GM12864 (cell line): Measurements from ENCODE around the gene MYO16.

ENCODE experiments used
- DNase-seq: peaks from one replicate; pipeline ENCODE4 v3.0.0-alpha.2; 2011; ENCODE audit warnings: low read depth
- H3K4me3 ChIP-seq: 2 replicates; pipeline ENCODE4 v1.5.1; 2011; ENCODE audit warnings: mild to moderate bottlenecking, low read depth, low read length, control low read depth
- TF ChIP-seq, protein P1 (sequence below): IDR thresholded peaks from 2 replicates; pipeline ENCODE4 v1.5.1; 2011; ENCODE audit warnings: low read depth, mild to moderate bottlenecking, moderate library complexity, low read length, control low read depth, inconsistent platforms; ENCODE audit errors: missing control alignments

MYO16 gene

DNA sequence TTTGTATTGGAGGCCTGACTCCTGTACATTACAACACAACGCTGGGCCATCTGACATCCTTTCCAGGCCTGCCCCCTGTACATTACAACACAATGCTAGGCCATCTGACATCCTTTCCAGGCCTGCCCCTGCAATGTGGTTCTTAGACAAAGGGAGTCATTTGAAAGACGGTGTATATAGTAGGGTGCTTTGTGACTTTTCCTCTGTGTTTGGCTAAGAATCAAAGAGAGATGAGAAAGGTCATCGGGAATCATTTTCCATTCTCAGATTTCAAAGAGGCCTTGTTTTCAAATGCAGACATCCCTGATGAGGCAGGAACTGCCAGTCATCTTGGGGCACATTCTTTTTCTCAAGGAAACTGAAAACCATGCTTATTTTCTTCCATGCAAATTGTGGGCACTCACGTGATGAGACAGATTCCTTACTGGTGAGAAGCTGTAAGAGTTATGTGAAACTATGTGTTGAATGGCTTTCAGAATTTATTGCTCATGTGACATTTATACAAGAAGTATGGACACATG is 551.6 kb downstream of the MYO16 start:
- TF ChIP-seq, protein P1, sequence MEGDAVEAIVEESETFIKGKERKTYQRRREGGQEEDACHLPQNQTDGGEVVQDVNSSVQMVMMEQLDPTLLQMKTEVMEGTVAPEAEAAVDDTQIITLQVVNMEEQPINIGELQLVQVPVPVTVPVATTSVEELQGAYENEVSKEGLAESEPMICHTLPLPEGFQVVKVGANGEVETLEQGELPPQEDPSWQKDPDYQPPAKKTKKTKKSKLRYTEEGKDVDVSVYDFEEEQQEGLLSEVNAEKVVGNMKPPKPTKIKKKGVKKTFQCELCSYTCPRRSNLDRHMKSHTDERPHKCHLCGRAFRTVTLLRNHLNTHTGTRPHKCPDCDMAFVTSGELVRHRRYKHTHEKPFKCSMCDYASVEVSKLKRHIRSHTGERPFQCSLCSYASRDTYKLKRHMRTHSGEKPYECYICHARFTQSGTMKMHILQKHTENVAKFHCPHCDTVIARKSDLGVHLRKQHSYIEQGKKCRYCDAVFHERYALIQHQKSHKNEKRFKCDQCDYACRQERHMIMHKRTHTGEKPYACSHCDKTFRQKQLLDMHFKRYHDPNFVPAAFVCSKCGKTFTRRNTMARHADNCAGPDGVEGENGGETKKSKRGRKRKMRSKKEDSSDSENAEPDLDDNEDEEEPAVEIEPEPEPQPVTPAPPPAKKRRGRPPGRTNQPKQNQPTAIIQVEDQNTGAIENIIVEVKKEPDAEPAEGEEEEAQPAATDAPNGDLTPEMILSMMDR = no peak
- H3K4me3 ChIP-seq = no peak overlapping the region
- no peak for DNase-seq

DNA sequence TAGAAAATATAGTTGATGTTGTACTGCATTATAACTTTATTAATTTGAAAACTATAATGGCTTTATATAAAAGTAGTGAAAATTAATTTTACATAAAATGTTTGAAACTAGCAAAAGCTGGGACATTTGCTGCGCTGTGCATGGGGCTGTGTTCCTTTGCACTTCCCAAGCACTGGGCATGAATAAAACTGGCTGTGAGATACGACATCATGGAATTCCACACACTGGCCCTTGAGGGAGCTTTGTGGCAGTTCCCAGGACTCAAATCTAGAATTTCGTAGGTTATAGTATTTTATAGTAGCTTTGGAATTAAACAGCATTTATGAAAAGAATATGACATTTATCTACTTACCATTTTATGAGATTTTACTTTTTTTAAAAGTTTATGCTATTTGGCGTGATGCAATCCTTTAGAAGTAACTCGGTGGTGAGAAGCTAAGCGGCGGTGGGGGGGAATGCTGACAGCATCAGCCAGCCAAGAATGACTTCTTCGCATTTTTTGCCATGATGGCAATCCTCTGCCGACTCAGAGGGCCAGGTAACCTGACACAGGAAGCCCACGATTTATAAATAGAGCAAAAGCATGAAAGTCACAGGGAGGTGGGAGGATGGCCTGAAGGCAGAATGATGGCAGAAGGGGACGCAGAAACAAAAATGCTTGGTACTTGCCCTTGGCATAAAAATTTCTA is 553.5 kb downstream of the MYO16 start:
- H3K4me3 ChIP-seq = no peak overlapping the region
- TF ChIP-seq, protein P1 = no peak
- no peak for DNase-seq

DNA sequence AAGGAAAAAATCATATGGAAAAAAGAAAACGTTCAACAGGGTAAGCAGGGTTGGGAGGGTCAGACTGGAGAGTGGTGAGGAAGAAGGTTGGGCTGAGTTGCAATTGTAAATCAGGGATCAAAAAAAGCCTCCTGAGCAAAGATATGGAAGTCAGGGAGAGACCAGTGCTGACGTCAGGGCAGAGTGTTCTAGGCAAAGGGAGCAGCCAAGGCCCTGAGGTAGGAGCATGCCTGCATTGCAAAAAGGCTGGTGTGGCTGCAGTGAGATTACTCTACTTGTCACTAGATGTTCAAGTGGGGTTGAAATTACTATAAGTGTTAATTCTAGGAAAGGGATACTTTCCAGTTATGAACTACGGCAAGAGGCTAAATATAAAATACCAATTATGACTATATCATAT is 562.0 kb downstream of the MYO16 start:
- H3K4me3 ChIP-seq = no peak overlapping the region
- TF ChIP-seq, protein P1 = no peak
- no peak for DNase-seq

DNA sequence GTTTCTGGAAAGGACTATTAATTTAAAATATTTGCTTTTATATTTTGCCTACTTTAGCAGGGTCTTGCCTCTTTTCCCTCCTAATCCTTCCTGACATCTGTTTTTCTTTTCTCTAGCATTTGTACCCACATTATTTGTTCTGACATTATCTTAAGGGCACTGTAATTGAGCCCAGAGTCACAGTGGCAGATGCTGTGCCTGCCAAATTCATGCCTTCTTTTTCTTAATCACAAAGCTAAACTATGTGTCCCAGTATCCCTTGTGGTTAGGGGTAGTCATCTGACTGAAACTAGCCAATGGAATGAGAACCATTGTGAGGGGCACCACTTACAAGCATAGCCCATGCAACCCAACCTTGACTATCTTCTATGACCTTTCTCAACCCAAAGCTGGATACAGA is 562.9 kb downstream of the MYO16 start:
- TF ChIP-seq, protein P1 = no peak
- no peak overlapping the region for H3K4me3 ChIP-seq
- no peak for DNase-seq

DNA sequence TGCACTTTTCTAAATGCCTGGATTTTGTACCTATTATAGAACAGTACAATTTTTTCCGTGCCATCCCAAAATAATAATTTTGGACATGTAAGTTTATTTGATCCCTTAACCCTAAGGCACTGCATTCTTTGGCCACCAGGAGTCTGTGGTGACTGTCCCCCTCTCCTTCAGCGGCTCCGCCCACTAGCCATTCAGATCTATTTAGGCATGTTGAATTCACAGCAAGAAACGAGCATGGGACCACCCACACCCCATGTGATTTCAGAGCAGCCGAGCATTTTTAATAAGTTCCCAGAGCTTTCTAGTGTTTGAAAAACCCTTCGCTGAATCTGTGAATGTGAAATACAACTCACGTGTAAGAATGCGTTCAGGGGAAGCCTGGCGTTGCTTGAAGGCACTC is 567.5 kb downstream of the MYO16 start:
- TF ChIP-seq, protein P1 = no peak
- H3K4me3 ChIP-seq = no peak overlapping the region
- DNase-seq = no peak

DNA sequence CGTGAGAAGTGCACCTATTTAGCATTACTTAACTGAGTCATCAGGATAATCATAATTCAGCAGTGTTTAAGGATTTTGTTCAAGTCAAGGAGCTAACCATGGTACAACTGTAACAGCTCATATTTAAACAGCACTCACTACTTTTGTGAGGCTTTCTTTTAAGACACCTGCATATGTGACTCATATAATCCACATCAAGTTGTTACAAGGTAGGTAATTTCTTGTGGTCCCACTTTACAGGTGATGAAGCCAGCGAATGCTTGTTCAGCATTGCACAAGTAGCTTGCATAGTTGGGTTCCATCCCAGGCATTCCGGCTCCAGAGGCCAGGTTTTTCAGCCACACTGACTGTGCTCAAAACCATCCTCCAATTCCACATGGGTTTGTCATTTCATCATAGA is 569.2 kb downstream of the MYO16 start:
- DNase-seq = no peak
- TF ChIP-seq, protein P1 = no peak
- no peak overlapping the region for H3K4me3 ChIP-seq

DNA sequence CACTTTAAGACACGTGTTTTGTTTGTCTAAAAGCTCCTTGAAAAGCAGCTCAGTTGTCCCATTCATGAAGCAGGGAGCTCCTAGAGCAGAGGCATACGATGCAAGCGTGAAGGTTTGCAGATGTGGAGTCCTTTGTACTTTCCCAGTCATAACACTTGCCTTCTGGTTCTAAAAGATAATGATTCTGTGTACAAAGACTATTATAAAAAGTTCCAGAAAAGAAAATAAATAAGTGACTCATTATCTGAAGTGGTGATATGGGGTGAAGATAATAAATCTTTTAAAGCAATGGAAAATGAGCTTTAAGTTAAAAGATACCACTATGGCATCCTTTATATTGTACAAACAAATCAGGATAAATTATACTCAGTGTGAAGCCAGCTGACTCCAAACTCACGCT is 569.9 kb downstream of the MYO16 start:
- DNase-seq = no peak
- H3K4me3 ChIP-seq = no peak overlapping the region
- TF ChIP-seq, protein P1 = no peak
